ENCODE results near the gene NRXN2.
A peak's percentile ranks its signal among the peaks of the same experiment; 100 is the strongest.
"Not testable (repeated sequence)": the region's sequence is repeated elsewhere in the genome, so short reads cannot be mapped to it uniquely, and the experiment has no call there.

Gene NRXN2

DNA sequence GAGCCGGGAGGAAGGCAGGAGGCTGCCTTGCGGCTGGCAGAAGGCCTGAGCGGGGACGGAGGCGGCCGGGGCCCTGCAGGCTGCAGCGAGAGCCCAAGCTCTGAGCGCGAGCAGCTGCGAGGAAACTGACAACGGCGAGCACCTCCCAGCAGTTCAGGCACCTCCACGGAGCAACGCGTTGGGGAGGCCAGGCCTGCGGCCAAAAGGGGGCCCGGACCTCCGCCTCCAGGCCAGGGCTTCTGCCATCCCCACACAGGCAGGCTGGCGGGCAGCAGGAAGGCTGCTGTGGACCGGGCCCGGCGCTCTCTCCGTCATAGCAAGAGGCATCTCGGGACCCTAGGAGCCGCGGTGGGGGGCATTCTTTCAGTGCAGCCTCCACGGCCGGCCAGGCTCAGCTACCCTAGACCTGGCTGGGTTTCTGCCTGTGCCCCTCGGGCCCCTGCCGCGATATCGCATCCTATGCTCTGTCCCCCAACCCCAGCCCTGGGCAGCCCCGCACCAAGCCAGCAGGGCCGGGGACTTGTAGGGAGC lies 154.9 kb downstream of the NRXN2 start:
- H3K4me3 ChIP-seq (ENCODE audit: low read length) = no peak overlapping the region
- DNase-seq (ENCODE audit: low read depth, low spot score) = no peak

DNA sequence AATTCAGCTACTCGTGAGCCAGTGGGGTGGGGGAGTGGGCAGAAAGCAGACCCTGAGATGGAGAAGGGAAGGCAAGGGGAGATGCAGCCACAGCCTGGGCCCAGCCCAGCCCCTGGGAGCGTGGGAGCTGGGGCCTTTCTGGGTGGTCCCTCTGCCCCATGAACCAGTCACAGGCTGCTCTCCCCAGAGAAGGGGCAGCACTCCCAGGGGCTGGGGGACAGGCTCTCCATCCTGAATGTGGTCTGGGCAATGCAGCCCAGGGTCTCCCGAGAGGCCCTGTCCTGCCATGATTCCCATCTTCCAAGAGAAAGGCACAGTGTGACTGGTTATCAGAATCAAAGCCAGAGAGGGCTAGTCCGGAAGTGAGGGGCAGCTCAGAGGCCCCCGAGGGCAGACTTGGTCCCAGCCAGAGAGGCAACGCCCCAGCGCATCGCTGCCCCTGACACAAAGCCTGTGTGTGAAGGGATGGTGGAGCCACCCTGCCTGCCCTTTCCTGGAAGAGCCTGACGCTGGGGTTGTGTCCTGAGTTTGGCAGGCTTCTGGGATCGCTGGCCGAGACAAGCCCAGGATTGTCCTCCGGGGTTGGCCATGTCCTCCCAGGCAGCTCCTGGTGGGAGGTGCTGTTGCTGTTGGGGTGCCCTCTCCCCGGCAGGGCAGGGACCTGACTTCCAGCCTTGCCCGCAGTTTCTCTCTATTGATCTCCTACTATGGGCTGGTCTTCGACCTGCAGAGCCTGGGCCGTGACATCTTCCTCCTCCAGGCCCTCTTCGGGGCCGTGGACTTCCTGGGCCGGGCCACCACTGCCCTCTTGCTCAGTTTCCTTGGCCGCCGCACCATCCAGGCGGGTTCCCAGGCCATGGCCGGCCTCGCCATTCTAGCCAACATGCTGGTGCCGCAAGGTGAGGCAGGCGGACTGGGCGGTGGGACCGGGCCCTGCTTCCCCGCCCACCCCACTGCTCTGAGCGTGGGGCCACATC lies 155.8 kb downstream of the NRXN2 start:
- H3K4me3 ChIP-seq (ENCODE audit: low read length) = peak overlapping the region; percentile 23
- DNase-seq (ENCODE audit: low read depth, low spot score) = no peak

GRCh38 chr11:64566042-64566914 lies 156.7 kb downstream of the NRXN2 start:
- H3K4me3 ChIP-seq (ENCODE audit: low read length) = peak overlapping the region; percentile 23
- peak; percentile 82 for DNase-seq (ENCODE audit: low read depth, low spot score)

DNA sequence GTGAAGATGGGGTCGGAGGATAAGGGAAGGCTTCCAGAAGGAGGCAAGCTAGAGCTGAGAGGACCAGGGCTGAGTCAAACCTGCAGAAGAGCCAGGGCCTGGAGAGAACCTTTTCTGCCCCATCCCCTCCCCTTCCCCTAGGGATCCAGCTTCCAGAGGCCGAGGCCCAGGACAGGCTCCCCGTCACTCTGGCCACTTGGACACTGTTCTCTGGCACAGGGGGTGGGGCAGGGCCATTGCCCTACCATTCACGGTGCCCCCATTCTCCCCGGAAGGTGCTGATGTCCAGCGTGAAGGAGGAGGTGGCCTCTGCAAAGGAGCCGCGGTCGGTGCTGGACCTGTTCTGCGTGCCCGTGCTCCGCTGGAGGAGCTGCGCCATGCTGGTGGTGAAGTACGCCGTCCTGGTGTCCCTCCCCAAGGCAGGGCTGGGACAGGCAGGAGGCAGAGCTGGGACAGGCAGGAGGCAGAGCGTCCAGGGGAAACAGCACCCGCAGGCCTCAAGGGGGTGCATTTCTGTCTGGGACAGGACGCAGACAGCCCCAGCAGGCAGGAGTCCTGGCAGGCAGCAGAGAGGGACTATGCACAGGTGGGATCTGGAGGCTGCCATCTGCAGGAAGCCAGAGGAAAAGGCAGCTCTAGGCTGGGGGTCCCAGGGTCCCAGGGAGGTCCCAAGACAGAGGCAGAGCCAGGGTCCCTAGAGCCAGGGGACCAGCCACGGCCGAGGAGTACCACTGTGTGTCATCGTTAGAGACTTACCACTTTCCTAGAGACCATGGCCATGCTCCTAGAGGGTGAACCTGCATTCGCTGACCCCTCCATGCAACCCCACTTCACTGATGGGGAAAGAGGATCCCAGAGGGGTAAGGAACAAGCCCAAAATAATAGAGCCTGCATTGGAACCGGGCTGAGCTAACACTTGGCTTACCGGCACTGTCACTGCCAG lies 157.8 kb downstream of the NRXN2 start:
- H3K4me3 ChIP-seq (ENCODE audit: low read length) = no peak overlapping the region
- DNase-seq (ENCODE audit: low read depth, low spot score) = no peak

DNA sequence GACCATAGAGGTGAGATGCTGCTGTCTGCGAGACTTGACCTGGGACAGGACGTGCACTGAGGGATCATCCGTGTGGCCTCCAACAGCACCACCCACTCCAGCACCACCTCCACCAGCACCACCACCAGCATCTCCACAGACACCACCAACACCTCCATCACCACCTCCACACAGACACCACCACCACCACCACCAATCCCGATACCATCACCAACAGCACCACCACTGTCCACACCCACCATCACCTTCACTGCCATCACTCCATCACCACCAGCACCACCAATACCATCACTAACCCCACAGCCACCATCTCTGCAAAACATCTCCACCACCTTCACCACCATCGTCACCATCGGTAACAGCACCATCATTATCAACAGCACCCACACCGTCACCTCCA lies 158.6 kb downstream of the NRXN2 start:
- no peak overlapping the region for H3K4me3 ChIP-seq (ENCODE audit: low read length)
- no peak for DNase-seq (ENCODE audit: low read depth, low spot score)

GRCh38 chr11:64563966-64564365 lies 159.0 kb downstream of the NRXN2 start:
- no peak for DNase-seq (ENCODE audit: low read depth, low spot score)
- no peak overlapping the region for H3K4me3 ChIP-seq (ENCODE audit: low read length)

- no peak overlapping the region for H3K4me3 ChIP-seq (ENCODE audit: low read length)
- DNase-seq (ENCODE audit: low read depth, low spot score) = no peak
These were observed 160.2 kb downstream of the NRXN2 start for GRCh38 chr11:64562723-64563351.

DNA sequence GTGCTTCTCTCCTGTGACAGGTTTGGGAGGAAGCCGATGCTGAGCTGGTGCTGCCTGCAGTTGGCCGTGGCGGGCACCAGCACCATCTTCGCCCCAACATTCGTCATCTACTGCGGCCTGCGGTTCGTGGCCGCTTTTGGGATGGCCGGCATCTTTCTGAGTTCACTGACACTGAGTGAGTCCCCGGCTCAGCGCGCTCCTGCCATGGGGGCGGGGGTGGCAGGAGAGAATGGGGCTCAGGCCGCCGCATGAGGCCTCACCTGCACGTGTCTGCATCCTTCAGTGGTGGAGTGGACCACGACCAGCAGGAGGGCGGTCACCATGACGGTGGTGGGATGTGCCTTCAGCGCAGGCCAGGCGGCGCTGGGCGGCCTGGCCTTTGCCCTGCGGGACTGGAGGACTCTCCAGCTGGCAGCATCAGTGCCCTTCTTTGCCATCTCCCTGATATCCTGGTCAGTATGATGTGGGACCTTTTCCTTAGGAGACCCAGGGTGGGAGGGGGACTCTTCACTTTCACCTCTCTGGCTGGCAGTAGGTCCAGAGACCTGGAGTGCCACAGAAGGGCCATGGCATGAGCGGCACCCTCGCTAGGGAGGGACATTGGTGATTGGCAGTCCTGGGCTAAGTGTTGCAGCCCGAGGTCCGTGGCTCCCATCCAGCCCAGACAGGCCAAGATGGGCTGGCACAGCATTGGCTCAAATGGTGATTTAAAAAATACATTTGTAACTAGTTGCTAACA lies 160.8 kb downstream of the NRXN2 start:
- DNase-seq (ENCODE audit: low read depth, low spot score) = no peak
- no peak overlapping the region for H3K4me3 ChIP-seq (ENCODE audit: low read length)

- H3K4me3 ChIP-seq (ENCODE audit: low read length); DNase-seq (ENCODE audit: low read depth, low spot score): not testable (repeated sequence)
These were observed 161.6 kb downstream of the NRXN2 start for GRCh38 chr11:64561429-64561828.

- H3K4me3 ChIP-seq (ENCODE audit: low read length) = no peak overlapping the region
- no peak for DNase-seq (ENCODE audit: low read depth, low spot score)
These were observed 162.1 kb downstream of the NRXN2 start for GRCh38 chr11:64560941-64561340.

DNA sequence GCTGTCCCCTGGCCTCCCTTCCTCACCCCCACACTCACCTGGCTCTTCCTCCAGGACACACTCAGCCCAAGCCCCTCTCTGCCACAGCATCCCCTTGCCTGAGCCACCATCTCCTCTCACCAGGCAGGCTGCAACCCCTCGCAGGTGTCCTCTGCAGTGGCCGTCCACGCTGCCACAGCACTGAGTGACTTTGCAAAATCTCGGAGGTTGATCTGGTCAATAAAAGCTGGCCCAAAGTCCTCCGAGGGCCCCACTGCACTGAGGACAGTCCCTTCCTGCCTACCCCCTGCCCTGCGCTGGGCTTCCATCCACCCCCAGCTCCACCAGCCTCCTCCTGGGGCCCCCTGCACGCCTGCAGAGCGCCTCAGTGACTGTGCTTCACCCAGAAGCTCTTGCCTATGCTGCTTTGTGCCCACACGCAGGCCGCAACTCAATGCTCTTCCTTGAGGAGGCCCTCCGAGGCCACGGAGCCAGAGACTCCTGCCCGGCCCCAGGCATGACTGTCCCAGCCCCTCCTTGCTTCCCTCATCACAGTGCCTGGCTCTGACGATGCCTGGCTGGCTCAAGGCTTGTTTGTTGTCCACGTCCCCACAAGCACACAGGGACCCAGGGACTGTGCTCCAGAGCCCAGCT lies 162.7 kb downstream of the NRXN2 start:
- H3K4me3 ChIP-seq (ENCODE audit: low read length) = no peak overlapping the region
- DNase-seq (ENCODE audit: low read depth, low spot score) = no peak

DNA sequence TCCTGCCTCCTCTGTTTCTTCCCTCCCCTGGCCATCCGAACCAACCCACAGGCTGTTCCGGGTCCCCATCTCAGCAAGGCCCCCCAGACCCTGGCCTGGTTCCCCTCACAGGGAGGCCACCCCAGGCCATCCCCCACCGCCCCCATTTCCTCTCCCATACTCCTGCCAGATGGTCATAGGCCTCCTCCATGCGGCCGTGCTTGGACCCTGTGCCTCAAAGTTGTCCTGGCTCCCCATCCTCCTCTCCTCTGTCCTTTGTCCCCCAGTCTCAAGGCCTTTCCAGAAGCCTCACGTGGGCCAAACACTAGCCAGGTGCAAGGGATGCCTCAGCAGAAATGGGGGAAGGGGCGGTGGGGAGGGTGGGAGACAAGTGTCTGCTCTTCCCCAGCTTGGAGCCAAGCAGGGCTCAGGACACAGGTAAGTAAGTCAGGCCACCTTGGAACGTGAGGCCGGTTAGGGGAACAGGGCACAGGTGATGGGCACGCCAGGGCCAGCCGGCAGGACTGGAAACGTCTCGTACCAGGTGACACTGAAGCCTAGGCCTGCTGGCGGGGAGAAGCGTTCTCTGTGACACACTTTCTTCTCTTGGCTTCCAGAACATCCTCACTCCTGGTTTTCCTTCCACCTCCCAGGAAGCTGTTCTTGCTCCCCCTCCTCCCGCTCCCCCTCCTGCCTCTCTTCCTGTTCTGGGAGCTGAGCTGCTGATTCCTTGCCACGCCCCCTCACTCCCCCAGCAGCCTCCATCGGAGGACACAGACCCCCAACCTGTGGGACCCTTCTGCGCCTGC lies 163.5 kb downstream of the NRXN2 start:
- H3K4me3 ChIP-seq (ENCODE audit: low read length) = no peak overlapping the region
- DNase-seq (ENCODE audit: low read depth, low spot score) = no peak

DNA sequence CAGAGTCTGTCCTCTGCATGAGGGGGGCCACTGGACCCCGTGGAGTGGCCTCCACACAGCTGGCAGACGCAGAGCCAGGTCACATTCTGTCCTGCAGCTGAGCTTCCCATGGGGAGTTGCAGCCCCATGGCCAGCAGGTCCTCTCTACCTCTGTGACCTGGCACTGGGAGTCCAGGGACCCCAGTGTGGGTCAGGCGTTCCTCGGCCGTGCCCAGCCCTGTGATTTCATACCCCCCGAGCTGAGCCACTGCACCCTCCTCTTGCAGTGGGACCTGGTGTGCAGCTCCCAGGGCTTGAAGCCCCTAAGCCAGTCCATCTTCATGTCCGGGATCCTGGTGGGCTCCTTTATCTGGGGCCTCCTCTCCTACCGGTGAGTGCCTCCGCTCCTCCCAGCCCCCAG lies 164.1 kb downstream of the NRXN2 start:
- no peak overlapping the region for H3K4me3 ChIP-seq (ENCODE audit: low read length)
- no peak for DNase-seq (ENCODE audit: low read depth, low spot score)

- no peak for DNase-seq (ENCODE audit: low read depth, low spot score)
- H3K4me3 ChIP-seq (ENCODE audit: low read length) = no peak overlapping the region
These were observed 164.8 kb downstream of the NRXN2 start for GRCh38 chr11:64558065-64558745.

GRCh38 chr11:64556721-64557250 lies 166.2 kb downstream of the NRXN2 start:
- no peak for DNase-seq (ENCODE audit: low read depth, low spot score)
- no peak overlapping the region for H3K4me3 ChIP-seq (ENCODE audit: low read length)

All from Jurkat, Clone E6-1 (cell line).